Fibroblast of skin of abdomen (primary cell): ENCODE measurements around the gene AZIN2. TPM values are rescaled to one million over a fixed set of nuclear protein-coding genes. Genes with fewer than 3 reads are reported as not detected.
"Not testable (repeated sequence)": the region's sequence is repeated elsewhere in the genome, so short reads cannot be mapped to it uniquely, and the experiment has no call there.

Source experiments
- DNase-seq: peaks from one replicate; pipeline ENCODE4 v3.0.0-alpha.2; 2013
- polyA plus RNA-seq, 2 experiments: library from polyadenylated mRNA; unstranded; fragments of 120-200 nt; gene quantifications; one replicate each; pipeline ENCODE4 v1.2.1, GENCODE V29; 2013; ENCODE audit not compliant: insufficient read length in 2 of 2

The AZIN2 gene
- 5.9 TPM for polyA plus RNA-seq (2013, experiment 1 of 2; ENCODE audit: insufficient read length)
- 6.0 TPM for polyA plus RNA-seq (2013, experiment 2 of 2; ENCODE audit: insufficient read length)

DNA sequence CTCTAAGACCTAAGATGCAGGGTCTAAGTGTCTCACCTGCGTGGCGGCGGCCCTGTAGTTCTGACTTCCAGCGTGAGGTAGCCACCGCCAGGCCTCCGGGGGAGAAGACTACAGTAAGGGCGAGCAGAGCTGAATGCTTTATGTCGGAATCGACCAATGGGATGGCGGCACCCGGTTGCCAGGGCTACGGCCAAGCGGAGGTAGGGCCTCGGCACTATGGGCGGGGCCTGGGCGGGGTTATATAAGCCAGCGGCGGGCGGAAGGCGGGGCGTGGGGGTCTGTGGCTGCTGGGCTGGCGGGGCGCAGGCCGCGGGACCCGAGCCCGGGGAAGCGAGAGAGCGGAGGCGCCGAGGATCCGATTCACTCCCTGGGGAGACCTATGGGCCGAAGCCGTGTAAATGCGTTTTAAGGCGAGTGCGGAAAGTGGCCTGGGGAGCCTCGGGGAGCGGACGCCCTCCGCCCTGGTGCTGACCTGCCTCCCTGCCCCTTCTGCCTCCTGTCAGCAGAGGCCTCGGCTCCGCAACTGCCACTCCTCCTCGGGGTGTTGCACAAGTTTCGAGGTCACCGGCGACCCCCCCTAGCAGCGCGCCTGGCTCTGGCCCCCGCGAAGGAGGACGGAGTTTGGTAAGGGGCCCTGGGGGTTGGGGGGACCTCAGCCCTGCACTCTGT is at the start of gene AZIN2:
TSS of gene AZIN2 (plus strand) at position 269 of the 669 bp plus-strand sequence. CDS start 1,097 bp downstream, outside the sequence.
- peak; percentile 94 for DNase-seq

DNA sequence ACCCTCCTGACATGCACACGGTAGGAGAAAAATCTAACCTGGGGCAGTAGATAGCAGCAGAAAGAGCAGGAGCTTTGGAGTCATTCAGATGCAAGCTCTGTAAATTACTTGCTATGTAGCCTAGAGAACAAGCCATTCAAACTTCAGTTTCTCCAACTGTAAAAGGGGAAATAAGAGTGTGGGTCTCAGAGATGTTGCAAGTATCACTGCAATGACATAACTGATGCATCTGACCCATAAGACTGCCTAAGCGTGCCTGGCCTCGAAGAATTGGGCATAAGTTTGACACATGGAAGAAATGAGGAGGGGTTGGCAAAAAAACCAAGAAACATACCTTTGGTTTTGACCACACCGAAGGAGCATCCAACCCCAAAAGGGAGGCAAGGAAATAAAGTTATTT is 49.4 kb upstream of the AZIN2 start:
- no peak for DNase-seq

DNA sequence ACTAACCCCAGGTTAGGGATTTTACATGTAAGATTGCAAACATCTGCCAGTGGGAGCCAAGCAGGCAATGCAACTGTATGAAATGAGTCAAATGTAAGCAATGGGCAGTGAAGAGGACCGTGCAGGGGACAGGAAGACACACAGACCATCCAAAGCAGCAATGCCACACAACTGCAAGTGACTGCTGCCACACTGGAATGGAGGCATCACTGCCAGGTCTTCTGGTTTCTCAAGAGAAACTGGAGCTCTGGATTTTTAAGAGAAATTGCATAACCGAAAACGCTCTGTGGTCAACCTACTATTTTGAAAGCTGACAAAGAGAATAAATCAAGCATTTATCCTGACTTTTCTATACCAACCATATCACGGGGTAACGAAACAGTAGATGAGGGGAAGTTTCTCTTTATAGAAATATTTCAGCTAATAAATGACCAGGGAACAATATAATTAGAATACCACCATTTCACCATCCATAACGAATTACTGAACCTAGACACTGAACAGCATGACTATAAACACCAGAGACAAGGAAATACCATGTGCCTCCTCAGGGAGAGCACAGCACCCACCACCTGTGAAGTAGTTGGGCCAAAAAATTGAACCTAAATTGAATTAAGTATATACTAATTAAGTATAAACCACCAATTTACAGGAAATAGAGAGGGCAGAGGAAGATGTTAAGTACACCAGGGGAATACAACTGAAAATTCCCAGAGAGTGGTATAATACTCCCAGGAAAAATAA is 48.7 kb upstream of the AZIN2 start:
- no peak for DNase-seq

DNA sequence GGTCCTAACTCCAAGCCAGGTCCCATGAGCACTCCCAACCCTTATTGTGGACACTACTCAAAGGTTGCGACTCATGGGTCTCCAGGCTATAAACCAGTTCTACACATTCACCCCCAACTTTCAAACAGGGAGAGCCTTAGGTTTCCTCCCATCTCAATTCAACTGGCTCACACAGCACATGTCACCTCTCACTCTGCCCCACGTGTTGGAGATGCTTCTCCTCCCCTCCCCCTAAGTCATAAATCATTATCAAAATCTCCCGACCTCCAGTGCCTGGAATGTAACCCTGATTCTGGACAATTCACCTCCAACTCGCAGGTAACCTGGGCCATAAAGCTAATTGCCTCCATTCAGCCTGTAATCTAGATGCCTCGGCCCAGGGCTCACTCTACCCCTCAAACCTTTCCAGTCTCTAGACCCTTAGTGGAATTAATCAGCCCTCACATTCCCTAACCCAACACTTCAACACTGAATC is 44.9 kb upstream of the AZIN2 start:
- DNase-seq = peak; percentile 4

DNA sequence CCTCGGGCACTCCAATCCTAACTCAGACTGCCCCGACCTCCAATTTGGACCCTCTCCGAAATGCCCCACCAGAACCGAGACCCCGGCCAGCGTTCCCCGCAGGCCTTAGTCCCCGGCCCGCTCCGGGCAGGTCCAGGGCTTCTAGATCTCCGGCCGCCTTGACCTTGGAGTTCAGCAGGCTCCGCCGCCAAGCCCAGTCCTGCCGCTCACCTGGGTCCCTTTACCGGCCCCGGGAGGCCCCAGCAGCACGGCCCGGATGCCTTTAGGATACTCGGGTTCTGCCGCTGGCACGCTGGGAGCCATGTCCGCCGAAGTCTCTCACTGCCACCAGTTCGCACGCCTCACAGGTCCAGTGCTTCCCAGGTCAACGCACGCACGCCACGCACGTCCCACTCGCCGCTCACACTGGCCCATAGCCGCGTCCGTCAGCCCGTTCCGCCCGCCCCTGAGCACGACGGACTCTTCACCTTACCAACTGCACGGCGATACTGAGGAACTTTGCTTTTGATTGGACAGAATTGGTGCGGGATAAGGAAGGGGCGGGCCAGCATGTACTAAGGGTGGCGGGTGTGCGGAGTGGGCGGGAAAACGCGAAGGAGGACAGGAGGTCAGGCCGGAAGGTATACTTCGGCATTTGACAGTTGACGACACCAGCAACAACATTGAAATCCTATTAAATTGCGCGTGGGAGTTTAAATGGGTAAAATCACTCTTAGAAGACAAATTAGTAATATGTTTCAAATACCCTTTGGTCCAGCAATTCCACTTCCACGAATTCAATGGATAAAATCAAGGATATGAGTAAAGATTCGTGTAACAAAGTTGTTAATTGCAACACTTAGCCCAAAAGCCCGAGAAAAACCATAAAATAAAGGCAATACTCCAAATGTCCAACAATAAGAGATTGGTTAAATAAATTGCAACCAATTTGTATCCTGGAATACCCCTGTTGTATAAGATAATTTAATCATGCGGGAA is 44.1 kb upstream of the AZIN2 start, which contains the start of gene AK2:
TSS of gene AK2 (minus strand) at position 358 of the 978 bp plus-strand sequence. CDS start at position 303, 55 bp downstream.
- DNase-seq = peak; percentile 98

DNA sequence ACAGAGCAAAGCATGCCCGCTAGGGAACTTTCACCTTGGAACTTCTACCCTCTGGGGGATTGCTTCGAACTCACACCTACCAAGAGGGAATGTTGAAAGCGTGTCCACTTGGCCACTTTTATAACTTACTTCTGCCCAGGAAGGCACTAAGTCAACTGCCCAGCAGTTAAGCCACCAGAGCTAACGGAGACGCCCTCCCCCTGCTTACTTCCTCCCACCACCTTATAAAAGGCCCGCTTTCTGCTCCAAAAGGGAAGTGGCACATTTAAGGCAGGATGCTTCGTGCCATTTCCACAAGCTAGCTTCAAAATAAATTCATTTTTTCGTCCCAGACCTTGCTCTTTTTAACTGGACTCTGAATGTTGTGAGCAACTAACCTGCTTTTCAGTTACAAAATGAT is 41.1 kb upstream of the AZIN2 start:
- no peak for DNase-seq

DNA sequence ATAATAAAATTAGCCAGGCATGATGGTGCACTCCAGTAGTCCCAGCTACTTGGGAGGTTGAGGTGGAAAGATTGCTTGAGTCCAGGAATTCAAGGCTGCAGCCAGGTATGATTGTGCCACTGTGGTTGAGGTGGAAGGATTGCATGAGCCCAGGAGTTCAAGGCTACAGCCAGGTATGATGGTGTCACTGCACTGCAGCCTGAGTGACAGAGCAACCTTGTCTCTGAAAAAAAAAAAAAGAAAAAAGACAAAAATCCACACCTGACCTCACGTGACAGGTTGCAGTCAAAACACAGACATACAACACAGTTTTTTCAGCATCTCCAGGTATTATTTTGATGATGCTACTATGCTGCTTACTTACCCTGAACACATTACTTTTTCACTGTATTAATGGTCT is 39.9 kb upstream of the AZIN2 start:
- no peak for DNase-seq

DNA sequence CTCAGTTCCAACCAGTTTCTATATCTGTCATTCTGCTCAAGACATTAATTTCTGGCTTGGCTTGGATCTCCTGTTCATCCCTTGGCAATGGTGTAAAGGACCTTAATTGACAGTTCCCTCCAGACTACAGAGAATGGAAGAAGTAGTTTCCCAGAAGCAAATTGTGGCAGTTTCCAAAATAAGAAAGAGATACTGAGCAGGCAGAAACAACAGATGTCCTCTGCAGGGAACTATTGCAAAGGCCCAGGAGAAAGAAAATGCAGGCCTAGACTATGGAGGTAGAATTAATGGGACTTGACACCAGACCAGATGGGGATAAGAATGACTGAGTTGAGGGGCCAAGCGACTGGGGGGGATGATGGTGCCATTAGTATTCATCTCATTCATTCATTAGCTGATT is 38.1 kb upstream of the AZIN2 start:
- no peak for DNase-seq

DNA sequence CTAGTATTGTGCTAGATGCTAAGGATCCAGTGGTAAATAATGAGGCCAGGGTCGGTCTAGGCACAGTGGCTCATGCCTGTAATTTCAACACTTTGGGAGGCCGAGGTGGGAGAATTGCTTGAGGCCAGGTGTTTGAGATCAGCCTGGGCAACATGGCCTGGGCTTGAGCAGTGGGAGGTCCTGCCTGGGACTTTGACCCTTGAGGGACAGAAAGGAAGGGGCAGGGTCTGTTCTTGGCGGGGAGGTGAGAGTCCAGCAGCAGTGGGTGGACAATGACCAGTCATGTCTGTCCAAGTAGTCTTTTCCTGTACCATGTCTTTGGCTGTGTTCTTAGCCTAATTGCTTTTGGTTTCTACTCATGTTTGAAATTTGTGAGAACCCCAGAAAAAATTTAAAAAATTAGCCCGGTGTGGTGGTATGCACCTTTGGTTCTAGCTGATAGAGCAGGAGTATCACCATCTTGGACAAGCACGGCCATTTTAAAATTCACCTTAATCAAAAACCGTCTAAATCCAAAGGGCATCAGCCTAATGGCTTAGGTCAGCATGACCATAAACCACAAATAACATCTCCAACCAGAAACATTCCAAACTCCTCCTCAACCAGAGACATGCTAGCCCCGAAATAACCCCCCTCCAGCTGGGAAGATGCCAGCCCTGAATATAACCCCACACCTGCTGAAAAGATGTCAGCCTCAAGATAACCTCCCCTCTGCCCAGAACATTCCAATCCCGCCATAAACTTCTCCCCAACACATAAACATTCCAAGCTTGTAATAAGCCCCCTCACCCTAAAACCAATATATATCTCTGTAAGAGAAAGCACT is 37.5 kb upstream of the AZIN2 start:
- DNase-seq = no peak

DNA sequence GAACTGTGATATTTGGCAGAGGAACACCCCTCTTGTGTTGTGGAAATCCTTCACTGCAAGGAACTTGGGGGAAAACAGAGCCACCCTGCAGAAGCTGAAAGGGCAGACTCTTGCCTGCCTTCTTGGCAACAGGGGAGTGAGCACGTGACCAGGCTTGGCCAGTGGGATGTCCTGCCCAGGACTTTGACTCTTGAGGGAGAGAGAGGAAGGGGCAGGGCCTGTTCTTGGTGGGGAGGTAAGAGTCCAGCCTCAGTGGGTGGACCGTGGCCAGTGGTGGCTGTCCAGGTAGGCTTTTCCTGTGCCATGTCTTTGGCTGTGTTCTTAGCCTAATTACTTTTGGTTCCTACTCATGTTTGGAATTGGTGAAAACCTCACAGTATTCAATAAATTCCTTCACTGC is 35.7 kb upstream of the AZIN2 start:
- no peak for DNase-seq

DNA sequence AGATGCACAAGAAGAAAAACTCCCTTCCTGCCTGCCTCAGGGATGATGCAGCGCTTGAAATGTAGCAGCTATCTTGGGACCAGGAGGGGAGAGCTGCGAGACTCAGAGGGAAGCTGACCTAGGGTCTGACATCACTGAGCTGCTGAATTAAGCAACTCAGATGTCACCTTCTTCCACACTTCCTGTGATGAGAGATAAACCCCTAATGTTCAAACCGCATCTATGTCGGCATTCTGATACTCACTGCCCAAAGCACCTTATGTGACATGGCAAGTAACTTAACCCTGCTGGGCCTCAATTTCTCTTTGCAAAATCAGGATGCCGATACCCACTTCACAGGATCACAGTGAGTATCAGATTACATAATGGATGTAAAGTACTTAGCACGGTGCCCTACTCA is 35.1 kb upstream of the AZIN2 start:
- DNase-seq = no peak

DNA sequence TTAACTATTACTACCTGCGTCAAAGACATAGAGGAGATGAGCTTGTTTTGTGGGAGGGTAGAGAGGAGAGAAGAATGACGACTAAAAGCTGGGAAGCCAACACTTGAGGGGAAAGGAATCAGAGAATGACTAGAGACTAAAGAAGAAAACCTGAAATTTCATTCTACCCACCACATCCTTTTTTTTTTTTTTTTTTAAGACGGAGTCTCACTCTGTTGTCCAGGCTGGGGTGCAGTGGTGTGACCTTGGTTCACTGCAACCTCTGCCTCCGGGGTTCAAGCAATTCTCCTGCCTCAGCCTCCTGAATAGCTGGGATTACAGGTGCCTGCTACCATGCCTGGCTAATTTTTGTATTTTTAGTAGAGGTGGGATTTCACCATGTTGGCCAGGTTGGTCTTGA is 34.7 kb upstream of the AZIN2 start:
- not testable (repeated sequence) for DNase-seq

DNA sequence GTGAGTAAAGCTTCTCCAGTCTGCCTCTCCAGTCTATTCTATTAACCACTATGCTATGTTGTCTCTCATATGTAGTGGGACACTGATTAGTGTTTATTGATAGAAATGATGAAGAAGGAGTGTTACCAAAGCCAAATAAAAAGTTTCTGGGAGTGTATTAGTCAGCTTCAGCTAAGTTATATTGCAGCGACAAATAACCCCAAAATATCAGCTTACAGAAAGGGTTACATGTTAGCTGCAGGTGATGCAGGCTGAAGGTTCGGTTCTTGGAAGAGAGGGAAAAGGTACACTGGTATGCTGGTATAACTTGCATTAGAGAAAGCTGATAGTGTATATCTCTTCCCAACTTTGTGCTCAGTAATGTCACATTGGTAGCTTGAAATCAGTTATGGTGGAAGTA is 33.7 kb upstream of the AZIN2 start:
- no peak for DNase-seq

DNA sequence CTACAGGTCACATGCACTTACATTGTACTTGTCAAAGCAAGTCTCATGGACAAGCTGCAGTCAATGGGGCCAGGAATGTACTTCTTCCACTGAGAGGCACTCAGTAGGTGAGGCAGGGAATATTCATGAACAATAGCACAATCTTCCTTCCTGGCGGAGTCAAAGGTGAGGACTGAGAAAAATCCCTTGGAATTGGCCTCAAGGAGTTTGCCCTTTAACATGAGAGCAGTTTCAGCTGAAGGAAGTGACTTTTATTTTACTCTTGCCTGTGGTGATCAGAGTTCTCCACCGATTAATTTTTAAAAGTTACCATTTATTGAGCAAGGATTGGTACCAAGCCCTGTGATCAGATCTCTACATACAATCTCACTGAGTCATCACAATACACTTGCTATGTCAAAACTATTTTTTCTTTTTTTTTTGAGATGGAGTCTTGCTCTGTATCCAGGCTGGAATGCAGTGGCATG is 33.1 kb upstream of the AZIN2 start:
- peak; percentile 38 for DNase-seq

DNA sequence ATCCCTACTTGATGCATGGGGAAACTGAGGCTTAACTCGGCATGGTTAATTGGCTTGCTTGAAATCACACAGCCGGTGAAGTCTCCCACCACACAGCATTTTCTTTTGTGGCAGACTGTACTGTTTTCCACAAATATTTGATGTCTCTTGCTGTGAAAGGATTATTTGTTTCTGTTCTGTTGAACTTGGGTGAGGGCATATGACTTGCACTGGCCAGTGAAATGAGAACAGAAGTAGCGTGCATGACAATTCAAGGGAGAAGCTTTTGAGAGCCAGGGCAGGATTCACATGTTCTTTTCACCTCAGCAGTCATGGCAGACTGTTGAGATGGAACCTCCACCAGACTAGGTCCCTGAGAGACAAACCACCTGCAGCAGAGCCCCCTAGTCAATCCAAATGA is 32.5 kb upstream of the AZIN2 start:
- no peak for DNase-seq

DNA sequence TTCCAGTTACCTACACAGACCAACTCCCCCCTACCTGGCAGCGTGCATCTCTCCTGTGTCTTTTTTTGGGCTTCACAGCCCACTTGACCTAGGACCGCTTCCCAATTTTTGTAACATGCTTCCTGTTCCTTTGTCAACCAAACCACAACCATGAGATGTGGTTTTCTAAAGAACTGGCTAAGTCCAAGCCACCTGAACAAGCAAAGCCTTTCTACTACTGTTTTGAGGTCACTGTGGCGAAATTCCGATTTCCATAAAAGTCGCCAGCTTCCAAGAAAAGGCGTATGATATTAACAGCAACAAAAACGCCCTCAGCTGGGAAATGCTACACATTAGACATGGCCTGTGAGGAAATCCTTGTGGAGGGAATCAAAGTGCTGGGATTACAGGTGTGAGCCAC is 31.6 kb upstream of the AZIN2 start:
- DNase-seq = no peak

DNA sequence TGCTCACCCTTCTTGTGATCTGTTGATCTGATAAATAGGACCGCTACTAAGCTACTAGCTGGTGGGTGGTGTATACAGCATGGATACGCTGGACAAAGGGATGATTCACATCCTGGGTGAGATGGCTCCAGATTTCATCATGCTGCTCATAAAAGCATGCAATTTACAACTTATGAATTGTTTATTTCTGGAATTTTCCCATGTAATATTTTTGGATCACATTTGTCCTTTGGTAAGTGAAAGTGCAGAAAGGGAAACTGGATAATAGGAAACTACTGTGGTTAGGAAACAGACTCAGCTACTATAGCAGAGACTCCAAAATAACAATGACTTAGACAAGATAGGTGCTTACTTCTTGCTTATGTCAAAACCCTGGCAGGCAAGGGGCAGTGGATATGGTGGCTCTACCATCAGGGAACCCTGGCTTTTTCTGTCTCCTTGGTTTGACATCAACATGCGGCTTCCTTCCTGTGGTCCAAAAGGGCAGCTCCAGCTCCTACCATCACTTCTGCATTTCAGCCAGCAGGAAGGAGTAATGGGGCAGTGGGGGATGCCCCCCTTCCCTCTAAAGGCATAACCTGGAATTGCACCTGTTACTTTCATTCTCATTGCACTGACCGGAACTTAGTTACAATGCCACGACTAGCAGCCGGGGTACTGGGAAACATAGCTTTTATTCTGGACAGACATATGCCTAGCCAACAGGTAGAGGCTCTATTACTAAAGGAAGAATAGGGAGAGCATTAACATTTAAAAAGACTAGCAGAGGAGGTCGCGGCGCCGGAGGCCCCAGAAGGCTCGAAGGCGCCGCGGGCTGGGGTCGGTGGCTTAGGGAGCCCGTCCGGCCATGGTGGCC is 30.5 kb upstream of the AZIN2 start:
- peak; percentile 82 for DNase-seq

DNA sequence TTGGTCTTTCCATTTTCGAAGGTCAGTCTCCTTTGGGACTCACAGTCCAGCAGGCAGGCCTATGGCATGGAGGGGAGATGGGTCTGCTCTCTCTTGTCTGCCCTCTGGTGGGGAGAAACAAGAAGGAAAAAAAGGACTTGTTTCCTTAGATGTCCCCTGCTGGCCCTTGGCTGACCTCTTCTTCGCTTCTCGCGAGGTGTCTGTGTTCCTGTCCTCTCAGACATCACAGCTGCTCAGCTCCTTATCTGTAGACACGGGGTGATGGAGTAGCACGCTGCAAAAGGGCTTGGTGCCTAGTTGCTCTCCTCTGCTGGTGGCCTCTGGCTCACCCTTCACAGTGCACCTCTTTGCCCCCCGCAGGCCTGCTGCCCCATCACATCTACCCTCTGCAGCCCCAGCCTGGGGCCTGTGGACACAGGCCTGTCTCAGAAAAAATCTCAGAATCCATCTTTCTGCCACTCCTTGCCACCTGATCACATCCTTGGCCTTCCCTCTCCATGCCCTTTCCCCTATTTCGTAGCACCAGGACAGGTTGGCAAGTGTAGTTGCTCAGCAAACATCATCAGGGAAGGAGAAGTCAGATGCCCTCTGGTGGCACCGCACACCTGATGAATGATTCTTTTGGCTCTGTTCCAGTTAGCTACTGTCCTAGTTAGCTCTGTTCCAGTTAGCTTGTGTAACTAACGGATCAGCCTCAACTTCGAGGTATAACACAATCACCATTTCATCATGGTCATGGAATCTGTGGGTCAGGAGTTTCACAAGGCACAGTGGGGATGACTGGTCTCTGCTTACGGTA is 25.5 kb upstream of the AZIN2 start:
- peak; percentile 75 for DNase-seq

DNA sequence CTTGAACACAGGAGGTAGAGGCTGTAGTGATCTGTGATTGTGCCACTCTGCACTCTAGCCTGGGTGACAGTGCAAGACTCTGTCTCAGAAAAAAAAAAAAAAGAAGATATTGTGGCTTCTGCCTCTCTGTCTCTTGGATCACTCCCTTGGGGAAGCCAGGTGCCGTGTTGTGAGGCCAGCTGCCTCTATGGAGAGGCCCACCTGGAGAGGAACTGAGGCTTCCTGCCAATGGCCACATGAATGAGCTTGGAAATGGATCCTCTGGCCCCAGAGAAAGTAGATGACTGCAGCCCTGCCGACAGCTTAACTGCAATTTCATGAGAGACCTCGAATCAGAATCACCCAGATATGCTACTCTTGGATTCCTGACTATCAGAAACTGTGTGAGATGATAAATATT is 24.5 kb upstream of the AZIN2 start:
- DNase-seq = no peak

DNA sequence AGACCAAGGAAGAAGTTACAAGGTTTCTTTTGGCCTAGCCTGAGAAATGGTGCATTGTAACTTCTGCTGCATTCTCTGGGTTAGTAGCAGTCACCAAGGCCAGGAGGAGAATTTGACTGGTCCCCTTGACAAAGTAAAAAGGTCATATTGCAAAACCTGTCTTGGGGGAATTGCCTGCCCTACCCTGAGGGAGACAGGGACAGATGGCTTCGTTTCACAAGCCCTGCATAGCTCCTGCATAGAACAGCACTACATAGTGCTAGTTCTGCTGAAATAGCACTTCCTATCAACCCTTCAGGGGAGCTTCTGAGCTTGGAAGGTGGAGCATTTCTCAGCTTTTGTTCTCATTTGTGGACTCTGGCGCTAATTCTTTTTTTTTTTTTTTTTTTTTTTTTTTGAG is 23.9 kb upstream of the AZIN2 start:
- DNase-seq = no peak
